HG03139 (cell line): ENCODE data around the gene WRAP73.
"Not testable (repeated sequence)": the region's sequence is repeated elsewhere in the genome, so short reads cannot be mapped to it uniquely, and the experiment has no call there.

ENCODE experiments used
- ATAC-seq: cut with Tn5 transposase; IDR thresholded peaks from one replicate; pipeline ENCODE4 v1.9.1; 2021; ENCODE audit not compliant: unreplicated experiment

WRAP73 gene

DNA sequence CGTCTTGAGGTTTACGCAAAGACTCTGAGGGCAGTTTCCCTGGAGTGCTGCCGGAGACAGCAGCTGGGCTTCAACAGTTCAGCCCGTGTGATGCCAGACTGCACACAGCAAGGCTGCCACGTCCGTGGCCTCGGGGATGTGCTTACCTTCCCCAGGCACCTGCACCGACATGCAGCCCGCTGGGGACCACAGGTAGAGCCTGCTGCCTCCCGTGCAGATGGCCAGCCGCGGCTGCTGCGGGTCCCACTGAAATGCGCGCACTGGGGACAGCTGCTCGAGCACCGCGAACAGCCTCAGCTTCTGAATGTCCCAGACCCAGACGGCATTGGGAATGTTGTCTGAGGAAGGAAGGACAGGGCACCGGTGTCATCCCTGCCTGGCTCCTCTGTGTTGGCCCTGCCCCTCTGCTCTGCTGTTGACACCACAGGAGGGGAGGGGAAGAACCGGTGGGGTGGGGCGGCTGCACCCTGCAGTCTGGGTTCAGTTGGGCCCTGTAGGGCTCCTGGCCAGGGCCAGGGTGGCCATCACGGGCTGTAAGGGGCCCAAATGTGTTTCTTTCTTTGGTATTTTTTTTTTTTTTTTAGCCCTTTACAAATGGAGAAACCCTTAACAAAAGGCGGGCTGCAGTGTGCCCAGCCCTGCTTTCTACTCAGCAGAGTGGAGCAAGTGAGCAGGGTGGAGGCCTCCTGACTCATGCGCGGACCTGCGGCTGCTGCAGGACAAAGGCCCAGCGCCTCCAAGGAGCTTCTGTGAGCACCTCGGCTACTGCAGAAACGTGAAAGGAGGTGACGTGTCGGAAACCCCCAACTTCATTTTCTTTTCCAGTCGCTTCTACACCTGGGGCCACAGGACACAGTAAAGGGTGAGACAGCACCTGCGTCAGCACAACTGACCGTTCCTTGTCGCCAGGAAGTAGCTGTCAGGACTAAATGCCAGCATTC, 18.3 kb downstream of the WRAP73 start:
- ATAC-seq = no peak

DNA sequence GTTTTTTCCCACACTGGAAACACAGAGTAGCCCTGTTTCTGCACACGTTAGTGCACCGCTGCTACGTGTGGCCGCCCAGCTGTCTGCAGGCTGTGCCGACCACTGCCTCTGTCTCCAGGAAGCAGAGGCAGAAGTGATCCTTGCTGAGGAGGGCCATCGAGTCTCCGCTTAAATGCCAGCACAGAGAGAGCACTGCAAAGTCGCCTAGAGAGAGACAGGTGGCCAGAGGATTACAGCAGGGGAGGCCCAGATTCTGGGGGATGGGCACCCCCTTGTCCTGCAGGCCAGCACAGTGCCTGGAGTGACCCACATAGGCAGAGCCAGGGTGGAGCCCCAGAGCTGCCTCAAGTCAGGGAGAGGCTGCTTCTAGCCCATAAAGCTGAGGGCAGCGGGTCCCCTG, 19.0 kb downstream of the WRAP73 start:
- ATAC-seq = no peak

DNA sequence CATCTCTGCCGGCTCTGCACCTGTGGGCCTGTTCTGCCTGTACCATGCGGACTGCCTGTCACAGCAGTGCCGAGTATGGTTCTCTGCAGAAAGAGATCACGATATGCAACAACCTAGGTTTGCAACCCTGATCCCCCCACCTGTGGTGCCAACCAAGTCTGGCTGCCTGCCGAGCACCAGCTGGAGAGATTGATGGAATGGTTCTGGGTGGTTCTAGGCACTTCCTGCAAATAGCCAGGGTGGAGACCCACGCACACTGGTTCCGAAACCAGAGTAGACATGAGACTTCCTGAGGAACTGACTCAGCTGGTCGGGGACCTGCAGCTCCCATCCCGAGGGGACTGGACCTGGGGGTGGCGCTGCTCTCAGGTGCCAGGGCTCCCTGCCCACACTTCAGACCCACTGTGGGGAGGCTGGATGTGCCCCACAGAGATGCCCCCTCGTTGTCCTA, 19.7 kb downstream of the WRAP73 start:
- no peak for ATAC-seq

DNA sequence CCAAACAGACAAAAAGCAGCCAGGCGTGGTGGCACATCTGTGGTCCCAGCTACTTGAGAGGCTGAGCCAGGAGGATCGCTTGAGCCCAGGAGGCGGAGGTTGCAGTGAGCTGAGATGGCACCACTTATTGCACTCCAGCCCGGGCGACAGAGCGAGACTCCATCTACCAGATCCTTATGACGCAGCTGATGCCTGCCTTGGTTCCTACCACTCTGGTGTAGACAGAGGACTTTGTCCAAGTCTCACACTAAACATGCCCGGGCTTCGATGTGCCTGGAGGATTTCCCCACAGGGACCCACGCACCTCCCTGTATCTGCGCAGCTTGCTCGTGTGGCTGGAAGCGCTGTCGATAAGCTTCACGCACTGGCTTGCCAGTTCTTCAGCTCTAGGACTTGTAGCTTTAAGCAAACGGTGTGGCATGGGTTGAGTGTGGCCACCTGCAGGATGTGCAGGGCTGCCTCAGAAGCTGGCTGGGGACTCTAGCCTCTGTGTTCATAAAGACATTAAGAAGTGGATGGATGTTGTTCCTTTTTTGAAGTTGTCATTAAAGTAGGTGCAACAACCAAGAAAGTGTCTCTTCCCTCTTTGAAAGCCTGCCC, 20.2 kb downstream of the WRAP73 start:
- ATAC-seq = no peak

DNA sequence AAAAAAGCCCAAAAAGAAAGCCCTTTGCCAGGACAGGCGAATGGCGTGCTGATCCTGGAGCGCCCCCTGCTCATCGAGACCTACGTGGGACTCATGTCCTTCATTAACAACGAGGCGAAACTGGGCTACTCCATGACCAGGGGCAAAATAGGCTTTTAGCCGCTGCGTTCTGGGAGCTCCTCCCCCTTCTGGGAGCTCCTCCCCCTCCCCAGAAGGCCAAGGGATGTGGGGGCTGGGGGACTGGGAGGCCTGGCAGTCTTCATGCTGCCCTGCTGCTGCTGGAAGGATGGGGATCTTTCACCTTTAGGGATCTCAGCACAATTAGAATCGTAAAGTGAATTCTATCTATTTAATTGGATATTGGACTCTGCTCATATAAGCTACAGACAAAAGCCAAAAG, 21.5 kb downstream of the WRAP73 start:
- no peak for ATAC-seq

DNA sequence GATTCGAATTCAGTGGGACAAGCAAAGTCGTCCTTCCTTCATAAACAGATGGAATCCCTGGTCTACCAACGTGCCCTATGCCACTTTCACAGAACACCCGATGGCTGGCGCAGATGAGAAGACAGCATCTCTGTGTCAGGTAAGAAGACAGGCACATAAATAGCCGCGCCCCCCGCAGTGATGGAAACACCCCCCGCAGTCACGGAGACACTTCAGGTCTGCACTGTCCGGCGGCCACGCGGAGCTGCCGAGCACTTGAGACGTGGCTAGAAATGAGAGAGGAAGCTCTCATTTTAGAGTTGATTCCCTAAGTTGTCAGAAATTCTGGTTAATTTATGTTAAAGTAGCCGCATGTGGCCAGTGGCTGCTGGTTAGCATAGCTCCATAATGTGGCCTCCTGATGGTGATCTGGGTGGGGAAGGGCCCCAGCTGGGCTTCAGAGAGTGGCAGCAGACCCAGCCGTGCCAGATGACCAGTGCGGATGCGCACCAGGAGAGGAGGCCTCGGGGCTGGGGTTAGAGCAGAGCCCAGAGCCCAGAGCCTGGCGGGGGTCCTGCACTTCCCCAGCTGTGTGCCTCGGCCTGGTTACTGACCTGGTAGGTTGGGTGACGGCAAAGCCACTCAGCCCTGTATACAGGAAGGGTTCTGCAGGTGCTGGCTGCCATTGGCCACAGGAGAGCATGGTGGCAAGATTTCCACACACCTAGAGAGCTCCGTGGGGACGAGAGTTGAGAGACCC, 22.2 kb downstream of the WRAP73 start:
- ATAC-seq = no peak

DNA sequence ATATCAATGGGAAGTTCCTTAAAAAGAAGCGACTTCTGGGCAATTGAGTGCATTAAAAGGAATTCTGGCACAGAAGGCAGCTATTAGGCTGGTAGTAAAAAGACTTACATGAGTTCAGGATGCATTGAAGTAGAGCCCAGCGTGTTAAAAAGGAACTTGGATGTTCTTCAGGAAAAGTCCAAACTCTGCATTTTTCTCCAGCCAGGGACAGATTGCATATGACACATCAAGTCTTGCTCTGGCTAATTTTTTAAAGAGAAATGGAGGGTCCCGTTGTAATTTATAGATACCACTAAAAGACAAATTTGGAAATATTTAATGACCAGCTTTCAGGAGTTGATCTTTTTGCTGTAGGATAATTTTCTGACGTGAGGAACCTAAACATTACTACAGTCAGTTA, 23.9 kb downstream of the WRAP73 start:
- ATAC-seq = no peak

DNA sequence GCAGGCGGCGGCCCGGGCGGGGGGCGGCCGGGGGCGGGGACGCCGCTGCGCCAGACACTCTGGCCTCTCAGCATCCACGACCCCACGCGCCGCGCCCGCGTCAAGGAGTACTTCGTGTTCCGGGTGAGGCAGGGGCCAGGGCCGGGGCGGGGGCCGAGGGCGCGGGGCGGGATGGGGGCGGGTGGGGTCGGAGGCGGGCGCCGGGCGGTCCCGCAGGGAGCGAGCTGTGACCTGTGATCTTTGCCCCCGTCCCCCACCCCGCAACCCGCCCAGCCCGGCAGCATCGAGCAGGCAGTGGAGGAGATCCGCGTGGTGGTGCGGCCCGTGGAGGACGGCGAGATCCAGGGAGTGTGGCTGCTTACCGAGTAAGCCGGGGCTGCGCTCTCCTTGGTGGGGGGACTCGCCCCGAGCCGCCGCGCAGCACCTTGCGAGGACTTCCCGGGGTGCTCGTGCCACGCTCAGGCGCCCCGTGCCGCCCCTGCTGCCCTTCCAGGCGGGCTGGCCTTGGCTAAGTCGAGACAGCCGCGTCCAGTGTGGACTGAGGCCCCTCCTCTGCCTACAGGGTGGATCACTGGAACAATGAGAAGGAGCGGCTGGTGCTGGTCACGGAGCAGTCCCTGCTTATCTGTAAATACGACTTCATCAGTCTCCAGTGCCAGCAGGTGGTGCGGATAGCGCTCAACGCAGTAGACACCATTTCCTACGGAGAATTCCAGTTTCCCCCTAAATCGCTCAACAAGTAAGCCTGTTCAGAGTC, 24.6 kb downstream of the WRAP73 start:
- ATAC-seq = peak; percentile 9

DNA sequence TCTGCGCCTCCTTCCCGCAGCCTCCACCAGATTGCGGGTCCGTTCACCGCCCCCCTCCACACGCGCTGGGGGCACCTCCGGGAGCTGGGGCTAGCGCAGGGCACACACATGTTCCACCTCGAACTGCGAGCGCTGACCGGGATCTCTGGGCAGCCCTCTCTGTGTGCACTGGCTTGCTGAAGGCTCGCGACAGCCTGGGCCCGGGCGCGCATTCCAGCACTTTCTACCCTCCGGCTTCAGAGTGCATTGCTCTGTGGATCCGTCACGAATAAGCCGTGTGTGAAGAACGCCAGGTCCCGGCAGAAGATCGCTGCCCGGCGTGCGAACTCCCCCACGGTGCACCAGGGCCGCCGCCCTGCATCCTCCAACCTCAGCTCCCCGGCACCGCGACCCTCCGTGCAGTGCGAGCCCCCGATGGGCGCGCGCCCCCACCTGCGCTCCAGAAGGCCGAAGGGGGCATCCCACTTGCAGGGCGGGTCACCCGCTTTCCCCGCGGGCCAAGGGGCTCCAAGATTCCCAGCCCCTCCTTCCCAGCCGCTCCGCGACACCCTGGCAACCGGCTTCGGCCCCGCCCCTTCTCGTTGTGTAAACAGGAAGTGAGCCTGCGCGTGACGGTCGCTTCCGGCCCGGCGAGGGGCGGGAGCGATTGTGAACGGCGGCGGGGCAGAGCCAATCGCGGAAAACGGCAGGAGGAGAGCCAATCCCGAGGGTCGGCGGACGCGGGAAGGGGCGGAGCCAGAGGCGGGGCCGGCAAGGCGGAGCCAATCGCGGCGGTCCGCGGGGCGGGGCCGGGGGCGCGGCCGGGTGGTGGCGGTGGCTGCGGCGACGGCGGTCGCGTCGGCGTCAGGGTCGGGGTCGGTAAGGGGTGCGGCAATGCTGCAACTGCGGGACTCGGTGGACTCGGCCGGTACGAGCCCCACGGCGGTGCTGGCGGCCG, 25.4 kb downstream of the WRAP73 start, which contains the start of gene TPRG1L:
TSS of gene TPRG1L (plus strand) at position 816 of the 937 bp plus-strand sequence. CDS start at position 874, 58 bp downstream.
- ATAC-seq = peak; percentile 92

DNA sequence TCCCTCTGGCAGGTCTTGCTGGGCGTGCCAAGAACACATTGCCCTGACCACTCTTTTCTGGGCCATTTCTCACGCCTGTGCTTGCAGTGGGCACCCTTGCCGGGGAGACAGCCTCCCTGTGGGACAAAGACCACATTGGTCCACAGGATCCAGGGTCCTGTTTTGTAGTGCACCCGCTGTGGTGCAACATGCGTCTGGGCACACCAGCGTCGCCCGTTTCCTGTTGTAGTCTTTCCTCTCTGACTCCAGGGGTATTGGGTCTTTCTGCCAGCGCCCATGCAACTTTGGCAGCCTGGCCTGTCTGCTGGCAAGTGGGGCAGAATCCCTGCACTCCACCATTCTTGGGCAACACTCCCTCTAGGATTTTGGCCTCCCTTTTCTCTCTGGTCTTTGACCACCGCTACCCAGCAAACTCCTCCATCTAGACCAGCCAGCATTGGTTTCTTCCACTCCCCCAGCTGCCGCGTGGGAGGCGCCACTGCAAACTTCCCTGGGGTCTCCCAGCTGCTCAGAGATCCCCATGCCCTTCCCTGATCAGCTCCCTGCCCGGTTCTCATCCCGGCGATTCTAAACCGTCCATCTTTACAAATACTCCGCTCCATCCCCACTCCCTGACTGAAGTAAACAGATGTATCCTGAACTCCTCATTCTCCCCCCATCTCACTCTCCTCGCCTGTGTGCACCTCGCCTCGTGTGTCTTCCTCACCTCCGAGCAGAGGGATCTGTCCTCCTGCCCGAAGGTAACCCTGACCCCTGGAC, 26.3 kb downstream of the WRAP73 start:
- no peak for ATAC-seq

DNA sequence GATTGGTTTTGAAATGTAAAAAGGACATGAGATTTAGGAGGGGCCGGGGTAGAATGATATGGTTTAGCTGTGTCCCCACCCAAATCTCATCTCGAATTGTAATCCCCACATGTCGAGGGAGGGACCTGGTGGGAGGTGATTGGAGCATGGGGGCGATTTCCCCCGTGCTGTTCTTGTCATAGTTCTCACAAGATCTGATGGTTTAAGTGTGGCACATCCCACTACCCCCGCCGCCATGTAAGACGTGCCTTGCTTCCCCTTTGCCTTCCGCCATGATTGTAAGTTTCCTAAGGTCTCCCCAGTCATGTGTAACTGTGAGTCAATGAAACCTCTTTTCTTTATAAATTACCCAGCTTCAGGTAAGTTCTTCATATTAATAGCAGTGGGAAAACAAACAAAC, 27.8 kb downstream of the WRAP73 start:
- ATAC-seq = not testable (repeated sequence)

DNA sequence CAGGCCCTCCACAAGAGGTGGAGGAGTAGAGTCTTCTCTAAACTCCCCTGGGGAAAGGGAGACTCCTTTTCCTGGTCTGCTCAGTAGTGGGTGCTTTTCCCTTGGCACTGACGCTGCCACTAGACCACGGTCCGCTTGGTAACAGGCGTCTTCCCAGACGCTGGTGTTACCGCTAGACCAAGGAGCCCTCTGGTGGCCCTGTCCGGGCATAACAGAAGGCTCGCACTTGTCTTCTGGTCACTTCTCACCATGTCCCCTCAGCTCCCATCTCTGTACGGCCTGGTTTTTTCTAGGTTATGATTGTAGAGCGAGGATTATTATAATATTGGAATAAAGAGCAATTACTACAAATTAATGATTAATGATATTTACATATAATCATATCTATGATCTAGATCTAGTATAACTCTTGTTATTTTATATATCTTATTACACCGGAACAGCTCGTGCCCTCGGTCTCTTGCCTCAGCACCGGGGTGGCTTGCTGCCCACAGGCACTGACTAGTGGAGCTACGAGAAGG, 28.7 kb downstream of the WRAP73 start:
- ATAC-seq = not testable (repeated sequence)

DNA sequence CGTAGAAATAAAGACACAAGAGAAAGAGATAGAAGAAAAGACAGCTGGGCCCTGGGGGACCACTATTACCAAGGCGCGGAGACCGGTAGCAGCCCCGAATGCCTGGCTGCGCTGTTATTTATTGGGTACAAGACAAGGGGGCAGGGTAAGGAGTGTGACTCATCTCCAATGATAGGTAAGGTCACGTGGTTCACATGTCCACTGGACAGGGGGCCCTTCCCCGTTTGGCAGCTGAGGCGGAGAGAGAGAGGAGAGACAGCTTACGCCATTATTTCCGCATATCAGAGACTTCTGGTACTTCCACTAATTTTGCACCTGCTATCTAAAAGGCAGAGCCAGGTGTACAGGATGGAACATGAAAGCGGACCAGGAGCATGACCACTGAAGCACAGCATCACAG, 29.2 kb downstream of the WRAP73 start:
- no peak for ATAC-seq

DNA sequence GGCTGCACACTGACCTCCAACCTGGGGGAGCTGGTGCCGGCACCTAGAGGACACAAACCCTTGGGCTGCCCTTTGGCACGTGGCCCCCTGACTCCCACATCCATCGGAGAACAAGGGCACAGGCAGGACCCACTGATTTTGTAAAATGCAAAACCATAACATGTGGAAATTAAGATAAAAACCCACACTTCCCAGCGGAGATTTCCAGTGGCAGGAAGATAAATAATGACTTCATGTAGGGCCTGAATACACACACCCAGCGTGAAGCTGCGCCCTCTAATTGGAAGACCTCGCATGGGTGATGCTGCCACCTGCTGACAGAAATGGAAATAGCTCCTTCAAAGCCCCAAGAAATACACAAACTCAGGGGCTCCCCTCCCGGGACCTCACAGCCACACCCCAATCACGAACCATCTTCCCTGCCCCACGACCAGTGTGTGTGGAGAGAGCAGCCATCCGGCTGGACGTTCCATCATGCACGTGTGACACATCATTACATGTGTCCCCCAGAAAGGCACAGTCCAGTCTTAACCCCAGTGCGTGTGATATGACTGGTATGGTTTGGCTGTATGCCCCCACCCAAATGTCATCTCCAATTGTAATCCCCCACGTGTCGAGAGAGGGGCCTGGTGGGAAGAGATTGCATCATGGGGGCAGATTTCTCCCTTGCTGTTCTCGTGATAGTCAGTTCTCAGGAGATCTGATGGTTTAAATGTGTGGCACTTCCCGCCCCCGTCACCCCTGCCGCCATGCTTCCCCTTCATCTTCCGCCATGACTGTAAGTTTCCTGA, 30.8 kb downstream of the WRAP73 start:
- peak; percentile 57 for ATAC-seq

DNA sequence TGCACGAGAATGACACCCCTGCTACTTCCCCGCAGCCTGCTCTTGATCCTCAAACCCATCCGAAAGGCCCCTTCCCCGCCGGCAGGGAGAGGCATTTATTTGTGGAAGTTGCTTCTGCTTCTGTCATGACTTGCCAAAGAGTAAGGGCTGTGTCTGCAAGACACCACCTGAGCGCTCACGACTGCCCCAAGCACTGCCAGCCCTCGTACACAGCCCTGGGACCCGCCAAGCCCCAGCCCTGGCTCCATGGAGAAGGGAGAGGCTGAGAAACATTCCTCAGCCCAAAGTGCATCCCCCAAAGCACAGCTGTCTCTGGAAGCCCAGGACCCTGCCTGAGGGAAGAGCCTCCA, 31.4 kb downstream of the WRAP73 start:
- no peak for ATAC-seq

DNA sequence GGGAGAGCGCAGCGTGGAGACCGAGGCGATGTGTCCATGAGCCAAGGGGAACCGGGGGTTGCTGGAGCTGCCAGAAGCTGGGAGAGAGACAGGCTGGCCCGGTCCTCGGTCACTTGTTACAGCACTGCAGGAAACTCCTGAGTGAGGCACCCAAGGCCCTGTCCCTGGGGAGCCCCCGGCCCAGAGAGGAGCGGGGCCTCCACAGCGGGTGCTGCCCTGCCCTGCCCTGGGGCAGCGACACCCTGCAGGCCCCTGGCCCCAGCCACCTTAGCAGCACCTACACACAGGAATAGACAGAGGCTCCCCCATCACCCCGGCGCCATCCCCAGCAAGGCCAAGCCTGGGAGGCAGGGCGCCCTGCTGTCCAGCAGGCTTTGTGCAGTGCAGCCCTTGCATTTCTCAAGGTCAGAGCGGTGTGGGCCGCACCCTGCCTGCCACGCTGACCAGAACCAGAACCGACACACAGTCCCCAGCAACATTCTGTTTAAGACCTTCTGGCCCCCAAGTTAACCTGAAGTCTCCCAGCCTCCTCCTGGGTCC, 32.0 kb downstream of the WRAP73 start:
- ATAC-seq = no peak

DNA sequence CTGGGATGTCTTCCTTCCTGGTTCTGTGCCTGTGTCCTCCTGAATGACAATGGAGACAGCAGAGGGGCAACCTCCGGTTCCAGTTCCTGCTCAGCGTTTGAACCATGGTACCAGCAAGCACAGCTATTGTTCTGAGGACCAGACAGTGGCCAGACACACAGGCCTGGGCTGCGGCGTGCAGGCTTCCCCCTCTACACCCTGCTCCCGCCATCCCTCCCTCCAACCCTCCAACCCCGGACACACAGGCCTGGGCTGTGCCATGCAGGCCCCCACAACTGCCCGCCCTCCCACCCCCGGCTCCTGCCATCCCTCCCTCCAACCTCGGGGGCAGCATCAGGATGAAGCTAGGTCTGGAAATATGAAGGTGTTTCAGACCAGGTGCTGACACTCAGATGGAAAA, 33.0 kb downstream of the WRAP73 start:
- no peak for ATAC-seq
